MM.1S (cell line): ENCODE data around the gene HSD17B14.

Source experiments
- CTCF ChIP-seq: fragments of 300-600 bp; sonication (generic); IDR thresholded peaks from 2 replicates; pipeline ENCODE4 v1.5.1; 2016; ENCODE audit warnings: antibody characterized with exemption, low read length, mixed read lengths
- EZH2 ChIP-seq: fragments of 300-600 bp; sonication (generic); optimal IDR thresholded peaks from 2 replicates; pipeline ENCODE3; 2017; ENCODE audit warnings: low read depth, mild to moderate bottlenecking, antibody characterized with exemption, low read length, mixed read lengths

GRCh38 chr19:48862827-48863226 lies 26.5 kb upstream of the HSD17B14 start:
- TF ChIP-seq EZH2 = no peak
- no peak for TF ChIP-seq CTCF
